GM13977 (cell line): Measurements from ENCODE around the gene ALK.
"Not testable (repeated sequence)": the region's sequence is repeated elsewhere in the genome, so short reads cannot be mapped to it uniquely, and the experiment has no call there.

Experiments used
- DNase-seq: peaks from one replicate; pipeline ENCODE4 v3.0.0; 2012; ENCODE audit warnings: low spot score
- CTCF ChIP-seq: IDR thresholded peaks from 2 replicates; pipeline ENCODE4 v1.5.1; 2012; ENCODE audit warnings: mild to moderate bottlenecking, control low read depth; ENCODE audit not compliant: insufficient read depth; ENCODE audit errors: extremely low read depth, missing control alignments
- in situ Hi-C: fragments of 300-500 bp; cut with MboI; formaldehyde crosslinking; loops from one replicate; pipeline ENCODE4 v1.12.0; 2022; ENCODE audit warnings: low sequenced_read_pairs, low pct_unique_long_range_greater_than_20kb, mixed read lengths, inconsistent platforms; ENCODE audit not compliant: unreplicated experiment

The ALK gene

GRCh38 chr2:29260142-29260772, 661.1 kb downstream of the ALK start:
- no peak for DNase-seq
- no peak for TF ChIP-seq CTCF
- in situ Hi-C loops, result no loop called here

GRCh38 chr2:29259221-29259620, 662.2 kb downstream of the ALK start:
- TF ChIP-seq CTCF, result no peak
- no peak for DNase-seq
- in situ Hi-C loops, result no loop called here

GRCh38 chr2:29255004-29255403, 666.4 kb downstream of the ALK start:
- DNase-seq, result no peak
- TF ChIP-seq CTCF, result no peak
- in situ Hi-C loops, result no loop called here

- DNase-seq, in situ Hi-C loops: not testable (repeated sequence)
Measured at GRCh38 chr2:29253495-29254275, 667.7 kb downstream of the ALK start.

GRCh38 chr2:29253026-29253425, 668.4 kb downstream of the ALK start:
- no peak for TF ChIP-seq CTCF
- in situ Hi-C loops, result no loop called here
- DNase-seq, result no peak

- no peak for DNase-seq
- no peak for TF ChIP-seq CTCF
- in situ Hi-C loops, result no loop called here
Measured at GRCh38 chr2:29251406-29251805, 670.0 kb downstream of the ALK start.

GRCh38 chr2:29250977-29251376, 670.4 kb downstream of the ALK start:
- in situ Hi-C loops, result no loop called here

More at GRCh38 chr2:29250977-29251376, 670.4 kb downstream of the ALK start:
- no peak for DNase-seq
- no peak for TF ChIP-seq CTCF
